Liver (tissue), 9 donors: ENCODE measurements around the gene SETBP1. TPM values are rescaled to one million over a fixed set of nuclear protein-coding genes. Genes with fewer than 3 reads are reported as not detected.

Experiments
- DNase-seq: peaks from one replicate; pipeline ENCODE4 v3.0.0-alpha.2; 2017; ENCODE audit warnings: low spot score
- H3K27ac ChIP-seq, 2 donors: one replicate each; pipeline ENCODE4 v1.7.0; 2013; ENCODE audit warnings: inconsistent platforms in 2 of 2, low read length in 2 of 2, control low read depth in 1 of 2, low read depth in 1 of 2, mild to moderate bottlenecking in 1 of 2
- H3K27me3 ChIP-seq, 4 donors: one replicate each; pipeline versions ENCODE4 v1.6.1 to v1.7.0; 2013; ENCODE audit warnings: low read length in 3 of 4, inconsistent platforms in 1 of 4, mild to moderate bottlenecking in 1 of 4, moderate library complexity in 1 of 4; ENCODE audit not compliant: control insufficient read depth in 4 of 4, insufficient read depth in 4 of 4
- H3K36me3 ChIP-seq, 4 donors: one replicate each; pipeline versions ENCODE4 v1.6.1 to v1.7.0; 2013; ENCODE audit warnings: low read length in 3 of 4, mild to moderate bottlenecking in 3 of 4, low read depth in 1 of 4, moderate library complexity in 1 of 4; ENCODE audit not compliant: control insufficient read depth in 4 of 4, insufficient read depth in 3 of 4
- H3K4me1 ChIP-seq, 4 donors: one replicate each; pipeline versions ENCODE4 v1.6.1 to v1.7.0; 2013; ENCODE audit warnings: low read length in 3 of 4, mild to moderate bottlenecking in 3 of 4, moderate library complexity in 1 of 4; ENCODE audit not compliant: control insufficient read depth in 4 of 4, insufficient read depth in 4 of 4
- H3K4me3 ChIP-seq, 3 donors: one replicate each; pipeline versions ENCODE4 v1.6.1 to v1.7.0; 2013; ENCODE audit warnings: low read length in 3 of 3, control low read depth in 1 of 3, low read depth in 1 of 3, mild to moderate bottlenecking in 1 of 3
- H3K9ac ChIP-seq, 2 donors: one replicate each; pipeline ENCODE4 v1.7.0; 2013; ENCODE audit warnings: low read length in 2 of 2, mild to moderate bottlenecking in 2 of 2, moderate library complexity in 2 of 2, control low read depth in 1 of 2, low read depth in 1 of 2
- H3K9me3 ChIP-seq, 4 donors: one replicate each; pipeline versions ENCODE4 v1.6.1 to v1.7.0; 2013; ENCODE audit warnings: low read length in 3 of 4; ENCODE audit not compliant: control insufficient read depth in 4 of 4
- EGR1 ChIP-seq, 2 donors: IDR thresholded peaks; 2 replicates each; pipeline ENCODE4 v1.6.1; 2016 to 2018; ENCODE audit warnings: antibody characterized with exemption in 2 of 2, low read depth in 2 of 2
- FOXA1 ChIP-seq: IDR thresholded peaks from 2 replicates; pipeline ENCODE4 v1.6.1; 2016; ENCODE audit warnings: antibody characterized with exemption
- FOXA2 ChIP-seq: IDR thresholded peaks from 2 replicates; pipeline ENCODE4 v1.6.1; 2016; ENCODE audit warnings: antibody characterized with exemption
- GABPA ChIP-seq, 2 donors: IDR thresholded peaks in 1 of 2; conservative IDR thresholded peaks in 1 of 2; 2 replicates each; pipeline ENCODE4 v1.6.1; 2016; ENCODE audit warnings: antibody characterized with exemption in 2 of 2, mild to moderate bottlenecking in 1 of 2, moderate library complexity in 1 of 2
- HNF4A ChIP-seq, 2 donors: conservative IDR thresholded peaks; 2 replicates each; pipeline ENCODE4 v1.6.1; 2016; ENCODE audit warnings: antibody characterized with exemption in 2 of 2, mild to moderate bottlenecking in 2 of 2
- HNF4G ChIP-seq: IDR thresholded peaks from 2 replicates; pipeline ENCODE4 v1.6.1; 2016; ENCODE audit warnings: antibody characterized with exemption
- JUND ChIP-seq, 2 donors: IDR thresholded peaks; 2 replicates each; pipeline ENCODE4 v1.6.1; 2016; ENCODE audit warnings: antibody characterized with exemption in 2 of 2
- NR2F2 ChIP-seq: IDR thresholded peaks from 2 replicates; pipeline ENCODE4 v1.6.1; 2016; ENCODE audit warnings: antibody characterized with exemption
- RAD21 ChIP-seq, 2 donors: IDR thresholded peaks; 2 replicates each; pipeline ENCODE4 v1.6.1; 2016; ENCODE audit warnings: antibody characterized with exemption in 2 of 2, mild to moderate bottlenecking in 2 of 2
- RXRA ChIP-seq, 2 donors: IDR thresholded peaks; 2 replicates each; pipeline ENCODE4 v1.6.1; 2017 to 2018; ENCODE audit warnings: antibody characterized with exemption in 2 of 2, mild to moderate bottlenecking in 1 of 2
- SP1 ChIP-seq: IDR thresholded peaks from 2 replicates; pipeline ENCODE4 v1.6.1; 2018; ENCODE audit warnings: antibody characterized with exemption, mild to moderate bottlenecking
- TAF1 ChIP-seq: conservative IDR thresholded peaks from 2 replicates; pipeline ENCODE4 v1.6.1; 2016; ENCODE audit warnings: antibody characterized with exemption, mild to moderate bottlenecking
- YY1 ChIP-seq: IDR thresholded peaks from 2 replicates; pipeline ENCODE4 v1.6.1; 2016; ENCODE audit warnings: antibody characterized with exemption, mild to moderate bottlenecking
- WGBS: extraction: QIAGEN DNeasy Blood & Tissue Kit; methylation state at CpG from one replicate; pipeline ENCODE4 v1.1.7; 2013; 5-methylcytosine and 5-hydroxymethylcytosine counted together
- polyA plus RNA-seq, 2 donors: library from polyadenylated mRNA; stranded (reverse) in 1 of 2; unstranded in 1 of 2; fragments of 200-250 nt in 1 of 2; fragments of >200 nt in 1 of 2; fragmentation: Nextera tagmentation in 1 of 2; extraction: Ambion mirVana in 1 of 2; gene quantifications; one replicate each; pipeline versions ENCODE4 v1.2.1 to v1.2.3, GENCODE V29; 2013 to 2015
- total RNA-seq, 2 donors: library from RNA; depleted of rRNA; stranded (reverse); fragments of >200 nt; gene quantifications; one replicate each; pipeline ENCODE4 v1.2.3, GENCODE V29; 2014
- TF ChIP-seq, protein P1 (sequence below): IDR thresholded peaks from 2 replicates; pipeline ENCODE4 v1.6.1; 2016; ENCODE audit warnings: antibody characterized with exemption, mild to moderate bottlenecking
- TF ChIP-seq, protein P2 (sequence below): IDR thresholded peaks from 2 replicates; pipeline ENCODE4 v1.6.1; 2016; ENCODE audit warnings: antibody characterized with exemption
- donor health status: healthy.
- donor health status: healthy.
- donor health status: healthy.
- donor health status: healthy.
- donor health status: healthy.

Gene SETBP1
- total and polyA plus RNA-seq, 4 donors = 2.5 to 15.8 (median 4.7) TPM

- H3K27me3 ChIP-seq = no peaks in the 10 kb centered on the region
- no peak overlapping the region for H3K27ac ChIP-seq
- H3K4me1 ChIP-seq = no peaks in the 10 kb centered on the region
- WGBS = 78% methylated on average over 3 of the region's 3 CpGs
- no peaks in the 10 kb centered on the region for H3K36me3 ChIP-seq
- no peak for TF ChIP-seq JUND (IDR thresholded peaks at IDR 0.05)
- no peak for TF ChIP-seq FOXA2
- no peak for TF ChIP-seq NR2F2
- TF ChIP-seq, protein P1, sequence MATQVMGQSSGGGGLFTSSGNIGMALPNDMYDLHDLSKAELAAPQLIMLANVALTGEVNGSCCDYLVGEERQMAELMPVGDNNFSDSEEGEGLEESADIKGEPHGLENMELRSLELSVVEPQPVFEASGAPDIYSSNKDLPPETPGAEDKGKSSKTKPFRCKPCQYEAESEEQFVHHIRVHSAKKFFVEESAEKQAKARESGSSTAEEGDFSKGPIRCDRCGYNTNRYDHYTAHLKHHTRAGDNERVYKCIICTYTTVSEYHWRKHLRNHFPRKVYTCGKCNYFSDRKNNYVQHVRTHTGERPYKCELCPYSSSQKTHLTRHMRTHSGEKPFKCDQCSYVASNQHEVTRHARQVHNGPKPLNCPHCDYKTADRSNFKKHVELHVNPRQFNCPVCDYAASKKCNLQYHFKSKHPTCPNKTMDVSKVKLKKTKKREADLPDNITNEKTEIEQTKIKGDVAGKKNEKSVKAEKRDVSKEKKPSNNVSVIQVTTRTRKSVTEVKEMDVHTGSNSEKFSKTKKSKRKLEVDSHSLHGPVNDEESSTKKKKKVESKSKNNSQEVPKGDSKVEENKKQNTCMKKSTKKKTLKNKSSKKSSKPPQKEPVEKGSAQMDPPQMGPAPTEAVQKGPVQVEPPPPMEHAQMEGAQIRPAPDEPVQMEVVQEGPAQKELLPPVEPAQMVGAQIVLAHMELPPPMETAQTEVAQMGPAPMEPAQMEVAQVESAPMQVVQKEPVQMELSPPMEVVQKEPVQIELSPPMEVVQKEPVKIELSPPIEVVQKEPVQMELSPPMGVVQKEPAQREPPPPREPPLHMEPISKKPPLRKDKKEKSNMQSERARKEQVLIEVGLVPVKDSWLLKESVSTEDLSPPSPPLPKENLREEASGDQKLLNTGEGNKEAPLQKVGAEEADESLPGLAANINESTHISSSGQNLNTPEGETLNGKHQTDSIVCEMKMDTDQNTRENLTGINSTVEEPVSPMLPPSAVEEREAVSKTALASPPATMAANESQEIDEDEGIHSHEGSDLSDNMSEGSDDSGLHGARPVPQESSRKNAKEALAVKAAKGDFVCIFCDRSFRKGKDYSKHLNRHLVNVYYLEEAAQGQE = no peak
- no peak for TF ChIP-seq EGR1 (IDR thresholded peaks at IDR 0.05; ENCODE audit: low read depth in 2 of 2)
- no peak for TF ChIP-seq RAD21 (IDR thresholded peaks at IDR 0.05)
- TF ChIP-seq FOXA1 = no peak
- TF ChIP-seq TAF1 = no peak
- TF ChIP-seq, protein P2, sequence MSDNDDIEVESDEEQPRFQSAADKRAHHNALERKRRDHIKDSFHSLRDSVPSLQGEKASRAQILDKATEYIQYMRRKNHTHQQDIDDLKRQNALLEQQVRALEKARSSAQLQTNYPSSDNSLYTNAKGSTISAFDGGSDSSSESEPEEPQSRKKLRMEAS = no peak
- no peak for TF ChIP-seq YY1
- no peak for TF ChIP-seq GABPA (IDR thresholded peaks at IDR 0.05 in 1 of 2, conservative IDR thresholded peaks at IDR 0.05 in 1 of 2)
- no peak for TF ChIP-seq RXRA (IDR thresholded peaks at IDR 0.05)
- TF ChIP-seq SP1 = no peak
- no peak for TF ChIP-seq HNF4A (conservative IDR thresholded peaks at IDR 0.05)
- no peak for DNase-seq
- H3K4me3 ChIP-seq = no peak overlapping the region
- H3K9ac ChIP-seq = no peak overlapping the region
- no peaks in the 10 kb centered on the region for H3K9me3 ChIP-seq
Measured at GRCh38 chr18:45071956-45072355, 391.3 kb downstream of the SETBP1 start.

DNA sequence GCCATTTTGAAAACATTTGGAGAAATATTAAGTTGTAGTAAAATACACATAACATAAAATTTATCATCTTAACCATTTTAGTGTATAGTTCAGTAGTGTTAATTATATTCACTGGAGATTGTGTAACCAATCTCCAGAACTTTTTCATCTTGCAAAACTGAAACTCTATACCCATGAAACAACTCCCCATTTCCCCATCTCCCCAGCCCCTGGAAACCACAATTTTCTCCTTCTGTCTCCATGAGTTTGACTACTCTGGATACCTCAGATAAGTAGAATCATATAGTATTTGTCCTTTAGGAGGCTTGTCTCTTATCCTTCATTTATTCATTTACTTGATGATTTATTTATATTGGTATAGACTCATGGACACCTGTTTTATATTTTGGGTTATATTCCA lies 392.9 kb downstream of the SETBP1 start:
- Histone ChIP-seq H3K4me3 (no peak overlapping the region), H3K9ac (no peak overlapping the region), H3K27ac (no peak overlapping the region), H3K36me3 (no peaks in the 10 kb centered on the region), H3K27me3 (no peaks in the 10 kb centered on the region), H3K4me1 (no peaks in the 10 kb centered on the region), H3K9me3 (no peaks in the 10 kb centered on the region)
- TF ChIP-seq YY1 (no peak), FOXA1 (no peak), HNF4G (no peak), GABPA (IDR thresholded peaks at IDR 0.05 in 1 of 2, conservative IDR thresholded peaks at IDR 0.05 in 1 of 2) (no peak)
- TF ChIP-seq, protein P1 = no peak
- DNase-seq = no peak
